Neutrophil (primary cell): ENCODE data around the gene OAS3.

Experiments used
- H3K27ac ChIP-seq: fragments of 200-600 bp; sonication (generic); 2 replicates; pipeline ENCODE4 v1.5.1; 2016; ENCODE audit warnings: mild to moderate bottlenecking, moderate library complexity
- H3K27me3 ChIP-seq: fragments of 200-600 bp; sonication (generic); 2 replicates; pipeline ENCODE4 v1.6.0; 2016; ENCODE audit warnings: mild to moderate bottlenecking
- H3K36me3 ChIP-seq: fragments of 200-600 bp; sonication (generic); 2 replicates; pipeline ENCODE4 v1.5.1; 2017
- H3K4me1 ChIP-seq, 2 experiments: fragments of 200-600 bp in 1 of 2; sonication (generic) in 1 of 2; 1 replicate in 1 of 2; 2 replicates in 1 of 2; pipeline versions ENCODE4 v1.5.1 to v1.6.1; 2013 to 2016; ENCODE audit warnings: low read depth in 1 of 2, low read length in 1 of 2, mild to moderate bottlenecking in 1 of 2, moderate library complexity in 1 of 2; ENCODE audit not compliant: control insufficient read depth in 1 of 2, insufficient read depth in 1 of 2
- H3K4me3 ChIP-seq, 2 experiments: fragments of 200-600 bp in 1 of 2; sonication (generic) in 1 of 2; 1 replicate in 1 of 2; 2 replicates in 1 of 2; pipeline ENCODE4 v1.5.1; 2013 to 2016; ENCODE audit warnings: low read depth in 1 of 2, low read length in 1 of 2, mild to moderate bottlenecking in 1 of 2, moderate library complexity in 1 of 2
- H3K9me3 ChIP-seq: fragments of 200-600 bp; sonication (generic); 2 replicates; pipeline ENCODE4 v1.5.1; 2016
- TF ChIP-seq, protein P1 (sequence below): fragments of 200-600 bp; sonication (generic); IDR thresholded peaks from 2 replicates; pipeline ENCODE4 v1.5.1; 2016; ENCODE audit warnings: antibody characterized with exemption

Gene OAS3

DNA sequence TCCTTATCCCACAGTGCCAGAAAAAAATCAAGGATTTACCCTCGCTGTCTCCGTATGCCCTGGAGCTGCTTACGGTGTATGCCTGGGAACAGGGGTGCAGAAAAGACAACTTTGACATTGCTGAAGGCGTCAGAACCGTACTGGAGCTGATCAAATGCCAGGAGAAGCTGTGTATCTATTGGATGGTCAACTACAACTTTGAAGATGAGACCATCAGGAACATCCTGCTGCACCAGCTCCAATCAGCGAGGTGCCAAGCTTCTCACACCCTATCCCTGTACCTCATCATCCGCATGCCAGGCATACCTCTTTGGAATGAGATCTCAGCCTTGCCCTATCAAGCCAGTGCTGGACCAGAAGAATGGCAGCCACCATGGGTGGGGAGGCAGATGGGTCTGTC lies 59.2 kb downstream of the OAS3 start:
- no peaks in the 10 kb centered on the region for H3K9me3 ChIP-seq
- H3K27ac ChIP-seq = no peak overlapping the region
- TF ChIP-seq, protein P1, sequence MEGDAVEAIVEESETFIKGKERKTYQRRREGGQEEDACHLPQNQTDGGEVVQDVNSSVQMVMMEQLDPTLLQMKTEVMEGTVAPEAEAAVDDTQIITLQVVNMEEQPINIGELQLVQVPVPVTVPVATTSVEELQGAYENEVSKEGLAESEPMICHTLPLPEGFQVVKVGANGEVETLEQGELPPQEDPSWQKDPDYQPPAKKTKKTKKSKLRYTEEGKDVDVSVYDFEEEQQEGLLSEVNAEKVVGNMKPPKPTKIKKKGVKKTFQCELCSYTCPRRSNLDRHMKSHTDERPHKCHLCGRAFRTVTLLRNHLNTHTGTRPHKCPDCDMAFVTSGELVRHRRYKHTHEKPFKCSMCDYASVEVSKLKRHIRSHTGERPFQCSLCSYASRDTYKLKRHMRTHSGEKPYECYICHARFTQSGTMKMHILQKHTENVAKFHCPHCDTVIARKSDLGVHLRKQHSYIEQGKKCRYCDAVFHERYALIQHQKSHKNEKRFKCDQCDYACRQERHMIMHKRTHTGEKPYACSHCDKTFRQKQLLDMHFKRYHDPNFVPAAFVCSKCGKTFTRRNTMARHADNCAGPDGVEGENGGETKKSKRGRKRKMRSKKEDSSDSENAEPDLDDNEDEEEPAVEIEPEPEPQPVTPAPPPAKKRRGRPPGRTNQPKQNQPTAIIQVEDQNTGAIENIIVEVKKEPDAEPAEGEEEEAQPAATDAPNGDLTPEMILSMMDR = no peak
- H3K36me3 ChIP-seq = no peaks in the 10 kb centered on the region
- no peak overlapping the region for H3K4me3 ChIP-seq
- no peaks in the 10 kb centered on the region for H3K27me3 ChIP-seq
- H3K4me1 ChIP-seq = no peaks in the 10 kb centered on the region

DNA sequence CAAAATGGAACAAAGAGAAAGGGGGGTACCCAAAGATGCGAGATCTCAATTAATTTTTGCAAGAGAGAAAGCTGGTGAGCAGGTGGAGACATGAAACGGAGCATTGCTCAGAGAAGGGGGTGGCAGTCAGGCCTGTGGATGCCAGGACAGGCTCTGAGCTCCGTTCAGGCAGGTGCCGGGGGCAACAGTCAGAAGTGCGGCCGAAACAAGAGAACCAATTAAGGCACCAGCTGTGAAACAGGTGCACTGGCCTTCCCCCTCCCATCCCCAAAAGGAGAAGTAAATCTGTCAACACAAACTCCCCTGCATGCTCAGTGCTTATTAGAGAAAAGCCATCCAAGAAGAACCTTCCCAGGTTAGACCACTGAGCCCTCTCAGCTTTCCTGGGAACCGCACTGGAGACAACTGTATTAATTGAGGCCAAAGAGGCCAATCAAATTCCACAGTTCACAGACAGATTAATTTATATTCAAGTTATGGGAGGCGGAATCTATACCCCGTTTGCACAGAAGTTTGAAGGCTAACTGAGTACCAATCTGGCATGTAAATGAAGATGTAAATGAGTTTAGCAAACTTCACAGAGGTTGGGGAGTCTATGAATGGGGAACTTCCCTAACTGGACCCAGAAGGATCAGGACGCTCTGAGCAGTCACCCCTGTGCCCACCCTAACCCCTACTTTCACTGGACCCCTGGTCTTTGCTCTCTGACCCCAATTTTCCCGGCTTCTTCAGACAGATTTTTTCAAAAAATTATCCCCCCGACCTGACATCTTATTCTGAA lies 60.9 kb downstream of the OAS3 start:
- H3K27ac ChIP-seq = no peak overlapping the region
- no peaks in the 10 kb centered on the region for H3K4me1 ChIP-seq
- H3K36me3 ChIP-seq = no peaks in the 10 kb centered on the region
- H3K27me3 ChIP-seq = no peaks in the 10 kb centered on the region
- TF ChIP-seq, protein P1 = no peak
- no peak overlapping the region for H3K4me3 ChIP-seq
- no peaks in the 10 kb centered on the region for H3K9me3 ChIP-seq

DNA sequence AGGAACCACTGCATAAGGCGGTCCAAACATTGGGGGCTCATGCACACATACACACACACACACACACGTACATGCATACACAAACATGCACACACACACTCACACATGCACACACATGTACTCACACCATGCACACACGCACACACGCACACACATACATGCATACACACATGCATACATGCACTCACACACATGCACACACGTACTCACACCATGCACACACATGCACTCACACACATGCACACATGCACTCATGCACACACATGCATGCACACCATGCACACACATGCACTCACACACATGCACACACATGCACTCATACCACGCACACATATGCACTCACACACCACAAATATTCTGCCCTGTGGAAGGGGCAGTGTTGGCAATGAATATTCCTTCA lies 62.2 kb downstream of the OAS3 start:
- no peaks in the 10 kb centered on the region for H3K9me3 ChIP-seq
- H3K27me3 ChIP-seq = no peaks in the 10 kb centered on the region
- no peaks in the 10 kb centered on the region for H3K4me1 ChIP-seq
- no peak overlapping the region for H3K4me3 ChIP-seq
- no peaks in the 10 kb centered on the region for H3K36me3 ChIP-seq
- no peak overlapping the region for H3K27ac ChIP-seq
- TF ChIP-seq, protein P1 = no peak

DNA sequence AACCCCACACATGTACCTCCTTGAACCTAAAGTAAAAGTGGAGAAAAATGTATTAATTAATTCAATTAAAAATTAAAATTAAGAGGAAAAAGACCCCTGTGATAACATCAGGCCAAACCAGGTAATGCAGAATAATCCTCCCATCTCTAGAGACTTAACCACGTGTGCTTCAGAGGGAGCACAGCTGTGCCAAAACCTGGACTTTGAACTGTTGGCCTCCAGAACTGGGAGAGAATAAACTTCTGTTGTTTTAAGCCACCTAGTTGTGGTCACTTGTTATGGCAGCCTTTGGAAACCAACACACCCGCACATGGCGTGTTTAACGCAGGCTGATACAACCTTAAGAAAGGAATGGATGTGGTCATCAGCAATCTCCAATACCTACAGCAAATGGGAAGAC lies 63.9 kb downstream of the OAS3 start:
- H3K36me3 ChIP-seq = no peaks in the 10 kb centered on the region
- no peak overlapping the region for H3K27ac ChIP-seq
- TF ChIP-seq, protein P1 = no peak

DNA sequence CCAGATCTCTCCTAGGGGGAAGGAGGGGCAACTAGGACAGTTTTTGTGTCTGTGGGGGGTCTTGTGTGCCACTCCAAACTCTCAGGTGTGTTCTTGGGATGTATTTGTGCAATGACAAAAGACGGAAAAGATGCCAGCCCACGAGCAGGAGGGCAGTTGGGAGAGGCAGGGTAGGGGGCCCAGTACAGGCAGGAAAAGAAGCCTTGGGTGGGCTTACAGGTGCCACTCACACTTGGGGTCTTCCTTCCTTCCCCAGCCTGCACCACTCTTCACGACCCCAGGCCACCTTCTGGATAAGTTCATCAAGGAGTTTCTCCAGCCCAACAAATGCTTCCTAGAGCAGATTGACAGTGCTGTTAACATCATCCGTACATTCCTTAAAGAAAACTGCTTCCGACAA lies 64.4 kb downstream of the OAS3 start:
- Histone ChIP-seq H3K36me3 (no peaks in the 10 kb centered on the region), H3K27me3 (no peaks in the 10 kb centered on the region), H3K4me3 (no peak overlapping the region), H3K4me1 (no peaks in the 10 kb centered on the region), H3K9me3 (no peaks in the 10 kb centered on the region), H3K27ac (no peak overlapping the region)
- TF ChIP-seq, protein P1 = no peak

More for the DNA sequence above, 63.9 kb downstream of the OAS3 start:
- Histone ChIP-seq H3K4me1 (no peaks in the 10 kb centered on the region), H3K27me3 (no peaks in the 10 kb centered on the region), H3K4me3 (no peak overlapping the region), H3K9me3 (no peaks in the 10 kb centered on the region)
